Thyroid gland (tissue), 4 donors: Measurements from ENCODE around the gene TMSB4X. TPM values are rescaled to one million over a fixed set of nuclear protein-coding genes. Genes with fewer than 3 reads are reported as not detected.

Experiments
- DNase-seq, 2 donors: peaks; one replicate each; pipeline ENCODE4 v3.0.0-alpha.2; 2019
- H3K27ac ChIP-seq, 3 donors: fragments of 200-600 bp; sonication (generic); 1 replicate in 2 of 3; 2 replicates in 1 of 3; pipeline ENCODE4 v1.5.1; 2016 to 2019; ENCODE audit warnings: mild to moderate bottlenecking in 1 of 3, moderate library complexity in 1 of 3
- H3K27me3 ChIP-seq: fragments of 200-600 bp; sonication (generic); one replicate; pipeline ENCODE4 v1.5.1; 2019
- H3K36me3 ChIP-seq, 2 donors: fragments of 200-600 bp; sonication (generic); one replicate each; pipeline ENCODE4 v1.5.1; 2016 to 2019
- H3K4me1 ChIP-seq, 2 donors: fragments of 200-600 bp; sonication (generic); one replicate each; pipeline ENCODE4 v1.5.1; 2017 to 2019
- H3K4me3 ChIP-seq, 3 donors: fragments of 200-600 bp; sonication (generic); replicated peaks in 1 of 3; 1 replicate in 2 of 3; 2 replicates in 1 of 3; pipeline ENCODE4 v1.5.1; 2016; ENCODE audit warnings: mild to moderate bottlenecking in 1 of 3
- H3K9me3 ChIP-seq: fragments of 200-600 bp; sonication (generic); one replicate; pipeline ENCODE4 v1.5.1; 2017
- CTCF ChIP-seq, 6 experiments: fragments of 200-600 bp in 3 of 6; fragments of 450-650 bp in 3 of 6; sonication (generic) in 3 of 6; IDR thresholded peaks; one replicate each; pipeline ENCODE4 v1.5.1; 2016 to 2019; ENCODE audit warnings: antibody characterized with exemption in 6 of 6, mild to moderate bottlenecking in 2 of 6, inconsistent platforms in 1 of 6, moderate library complexity in 1 of 6
- POLR2A ChIP-seq, 2 donors: fragments of 450-650 bp; IDR thresholded peaks; one replicate each; pipeline ENCODE4 v1.6.1; 2017; ENCODE audit warnings: antibody characterized with exemption in 2 of 2, mild to moderate bottlenecking in 2 of 2, moderate library complexity in 1 of 2
- WGBS, 2 donors: methylation state at CpG; one replicate each; pipeline ENCODE4 v1.1.5; 2017; 5-methylcytosine and 5-hydroxymethylcytosine counted together
- intact Hi-C: fragments of 100-400 bp; cut with DNase I; formaldehyde crosslinking; loops from one replicate; pipeline ENCODE4 v1.15.1; 2023
- total RNA-seq, 4 donors: library from RNA; depleted of rRNA; stranded (reverse); fragments of >200 nt; gene quantifications; one replicate each; pipeline ENCODE4 v1.2.3, GENCODE V29; 2016

TMSB4X gene
- total RNA-seq: 1,000 to 10,000 TPM in 3 of 4 donors, 100 to 1,000 TPM in 1; 854 to 2,672 (median 1,302) TPM

DNA sequence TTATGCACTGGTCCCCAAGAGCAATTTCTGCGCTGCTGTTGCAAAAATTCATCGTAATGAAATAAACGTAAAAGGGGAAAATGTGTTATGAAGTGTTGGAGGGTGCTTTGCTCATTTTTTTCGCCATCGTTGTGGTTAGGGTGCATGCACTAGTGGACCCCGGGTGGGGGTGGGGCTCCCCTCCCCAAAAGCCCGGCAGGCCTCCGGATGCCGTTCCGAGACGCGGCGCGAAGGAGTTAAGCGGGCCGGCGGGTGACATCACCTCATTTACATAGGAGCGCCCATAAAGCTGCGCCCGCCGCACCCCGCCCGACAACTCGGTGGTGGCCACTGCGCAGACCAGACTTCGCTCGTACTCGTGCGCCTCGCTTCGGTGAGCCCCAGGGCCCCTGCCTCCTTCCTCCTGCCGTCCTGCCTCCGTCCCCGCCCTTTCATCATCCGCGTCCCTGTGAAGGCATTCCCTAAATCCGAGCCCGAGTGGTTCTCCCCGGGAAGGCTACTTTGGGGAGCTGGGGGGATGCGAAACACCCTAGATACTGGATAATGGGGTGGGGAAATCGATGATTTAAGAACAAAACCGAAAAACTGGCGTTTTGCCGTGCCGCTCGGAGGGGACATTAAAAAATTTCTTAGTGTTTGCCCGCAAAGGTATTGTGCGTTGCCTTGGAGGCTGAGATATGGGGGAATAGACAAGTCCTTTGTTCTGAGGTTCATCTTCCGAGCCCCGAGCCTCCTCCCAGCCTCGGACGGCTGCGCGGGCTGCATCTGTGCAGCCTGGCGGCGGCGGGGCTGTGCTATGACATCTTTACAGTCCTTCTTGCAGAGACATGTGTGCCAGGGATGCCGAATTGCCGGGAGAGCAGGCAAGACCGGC, at the start of gene TMSB4X:
Gene TMSB4X, plus strand, starts transcription at position 315 of the 874 bp plus-strand sequence.
- Histone ChIP-seq H3K27ac (peak within 1 kb of the TSS; percentile 79 to 92 (median 89)), H3K4me3 (peak within 1 kb of the TSS; percentile 47 to 66 (median 59)), H3K36me3 (no peaks in the 10 kb centered on the region), H3K4me1 (no peaks in the 10 kb centered on the region), H3K9me3 (no peaks in the 10 kb centered on the region), H3K27me3 (no peaks in the 10 kb centered on the region)
- intact Hi-C loops: loop anchor here (10.0 kb wide), 1 partner anchor 510 kb away; no protein-coding TSS in a partner anchor
- peak; percentile 73 to 75 for DNase-seq
- TF ChIP-seq POLR2A (IDR thresholded peaks at IDR 0.05) (peak; percentile 66 to 94), CTCF (IDR thresholded peaks at IDR 0.05) (peak in 1 of 6 experiments; percentile 5)
- 2% methylated on average over 21 to 30 of the region's 60 CpGs for WGBS, 2 donors

DNA sequence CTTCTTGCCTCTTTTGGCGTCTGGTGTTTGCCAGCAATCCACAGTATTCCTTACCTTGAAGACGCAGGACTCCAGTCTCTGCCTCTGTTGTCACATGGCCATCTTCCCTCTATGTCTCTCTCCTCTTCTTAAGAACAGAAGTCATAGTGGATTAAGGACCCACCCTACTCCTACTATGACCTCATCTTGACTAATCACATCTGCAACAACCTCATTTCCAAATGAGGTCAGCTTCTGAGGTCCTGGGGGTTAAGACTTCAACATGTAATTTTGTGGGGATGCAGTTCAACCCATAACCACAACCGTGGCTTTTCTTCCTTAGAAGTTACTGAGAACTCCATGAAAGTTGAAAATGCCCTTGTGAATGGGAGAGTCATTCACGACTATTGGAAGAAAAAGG, 45.2 kb upstream of the TMSB4X start:
- intact Hi-C loops: no loop called here
- H3K4me1 ChIP-seq: no peaks in the 10 kb centered on the region
- no peaks in the 10 kb centered on the region for H3K36me3 ChIP-seq
- H3K4me3 ChIP-seq: no peak overlapping the region
- no peaks in the 10 kb centered on the region for H3K9me3 ChIP-seq
- H3K27ac ChIP-seq: no peak overlapping the region
- 90 to 94% methylated on average over 4 of the region's 4 CpGs for WGBS, 2 donors
- H3K27me3 ChIP-seq: no peaks in the 10 kb centered on the region
- no peak for DNase-seq
- TF ChIP-seq CTCF (IDR thresholded peaks at IDR 0.05): no peak
- TF ChIP-seq POLR2A (IDR thresholded peaks at IDR 0.05): no peak

- intact Hi-C loops: no loop called here
- WGBS, 2 donors: 89 to 90% methylated on average over 2 of the region's 2 CpGs
- TF ChIP-seq POLR2A (IDR thresholded peaks at IDR 0.05) (no peak), CTCF (IDR thresholded peaks at IDR 0.05) (no peak)
Observed at GRCh38 chrX:12930150-12930549, 44.8 kb upstream of the TMSB4X start.

GRCh38 chrX:12932244-12932643, 42.7 kb upstream of the TMSB4X start:
- no peak overlapping the region for H3K4me3 ChIP-seq
- DNase-seq: no peak
- no peaks in the 10 kb centered on the region for H3K4me1 ChIP-seq
- no peak overlapping the region for H3K27ac ChIP-seq
- WGBS, 2 donors: 100% methylated on average over 1 of the region's 1 CpG
- intact Hi-C loops: no loop called here
- no peaks in the 10 kb centered on the region for H3K36me3 ChIP-seq
- no peaks in the 10 kb centered on the region for H3K9me3 ChIP-seq
- TF ChIP-seq CTCF (IDR thresholded peaks at IDR 0.05) (no peak), POLR2A (IDR thresholded peaks at IDR 0.05) (no peak)
- H3K27me3 ChIP-seq: no peaks in the 10 kb centered on the region

More at GRCh38 chrX:12930150-12930549, 44.8 kb upstream of the TMSB4X start:
- no peak for DNase-seq
- Histone ChIP-seq H3K27ac (no peak overlapping the region), H3K9me3 (no peaks in the 10 kb centered on the region), H3K36me3 (no peaks in the 10 kb centered on the region), H3K27me3 (no peaks in the 10 kb centered on the region), H3K4me3 (no peak overlapping the region), H3K4me1 (no peaks in the 10 kb centered on the region)

GRCh38 chrX:12934850-12935249, 40.1 kb upstream of the TMSB4X start:
- no peak for TF ChIP-seq CTCF (IDR thresholded peaks at IDR 0.05)
- no peak for TF ChIP-seq POLR2A (IDR thresholded peaks at IDR 0.05)
- no peak overlapping the region for H3K27ac ChIP-seq
- no peaks in the 10 kb centered on the region for H3K27me3 ChIP-seq
- H3K9me3 ChIP-seq: no peaks in the 10 kb centered on the region
- no peak overlapping the region for H3K4me3 ChIP-seq
- no peak for DNase-seq
- H3K36me3 ChIP-seq: no peaks in the 10 kb centered on the region
- no peaks in the 10 kb centered on the region for H3K4me1 ChIP-seq
- intact Hi-C loops: no loop called here
- WGBS, 2 donors: 95 to 99% methylated on average over 5 of the region's 5 CpGs
